ENCODE measurements around the gene SH2D5.

GRCh38 chr1:20775700-20776099 lies 43.2 kb upstream of the SH2D5 start:
- no peak for TF ChIP-seq CTCF (conservative IDR thresholded peaks at IDR 0.05; ENCODE audit: low read depth, low read length)
- TF ChIP-seq EZH2 (IDR thresholded peaks at IDR 0.05; ENCODE audit: borderline replicate concordance, low read depth, low read length, poor library complexity, severe bottlenecking): no peak

Measured in A673 (cell line).